Gastrocnemius medialis (tissue), 4 donors: ENCODE results near the gene ROR1. TPM values are rescaled to one million over a fixed set of nuclear protein-coding genes. Genes with fewer than 3 reads are reported as not detected.

Experiments used
- ATAC-seq, 2 donors: fragments of 150-250 bp; one replicate each; pipeline ENCODE4 v1.9.1; 2016
- DNase-seq, 2 donors: peaks; one replicate each; pipeline ENCODE4 v3.0.0-alpha.2; 2019
- H3K27ac ChIP-seq, 4 donors: fragments of 200-600 bp; sonication (generic); 1 replicate in 1 of 4; 2 replicates in 3 of 4; pipeline ENCODE4 v1.5.1; 2016 to 2018; ENCODE audit warnings: mild to moderate bottlenecking in 2 of 4, moderate library complexity in 1 of 4
- H3K27me3 ChIP-seq, 3 donors: fragments of 200-600 bp; sonication (generic) in 2 of 3; 1 replicate in 1 of 3; 2 replicates in 2 of 3; pipeline versions ENCODE4 v1.5.1 to v1.6.0; 2016 to 2019; ENCODE audit warnings: mild to moderate bottlenecking in 1 of 3, moderate library complexity in 1 of 3
- H3K36me3 ChIP-seq, 2 donors: fragments of 200-600 bp; sonication (generic) in 1 of 2; one replicate each; pipeline ENCODE4 v1.5.1; 2017 to 2018
- H3K4me1 ChIP-seq, 2 donors: fragments of 200-600 bp; sonication (generic) in 1 of 2; one replicate each; pipeline ENCODE4 v1.5.1; 2016 to 2017; ENCODE audit warnings: mild to moderate bottlenecking in 2 of 2
- H3K4me3 ChIP-seq, 4 donors: fragments of 200-600 bp; sonication (generic) in 3 of 4; 1 replicate in 1 of 4; 2 replicates in 3 of 4; pipeline ENCODE4 v1.5.1; 2016 to 2019; ENCODE audit warnings: mild to moderate bottlenecking in 2 of 4
- H3K9me3 ChIP-seq, 3 donors: fragments of 200-600 bp; sonication (generic) in 2 of 3; 1 replicate in 1 of 3; 2 replicates in 2 of 3; pipeline ENCODE4 v1.5.1; 2016 to 2019
- POLR2A ChIP-seq, 2 donors: fragments of 450-650 bp; IDR thresholded peaks; one replicate each; pipeline ENCODE4 v1.6.1; 2017; ENCODE audit warnings: antibody characterized with exemption in 2 of 2, mild to moderate bottlenecking in 2 of 2, moderate library complexity in 2 of 2
- in situ Hi-C, 4 donors: fragments of 200-750 bp; cut with MboI; loops; one replicate each; pipeline versions ENCODE4 v1.15.0 to v1.8.0; 2017; ENCODE audit warnings: low sequenced_read_pairs in 4 of 4
- intact Hi-C: fragments of 100-400 bp; cut with DNase I; formaldehyde crosslinking; loops from one replicate; pipeline ENCODE4 v1.15.1; 2023; ENCODE audit warnings: low total_unique reads
- total RNA-seq, 4 donors: library from RNA; depleted of rRNA; stranded (reverse); fragments of >200 nt; gene quantifications; one replicate each; pipeline versions ENCODE4 v1.1.0 to v1.2.3, GENCODE V29; 2016
- TF ChIP-seq, protein P1 (sequence below), 5 experiments: fragments of 450-650 bp in 3 of 5; fragments of 200-600 bp in 2 of 5; sonication (generic) in 2 of 5; IDR thresholded peaks in 4 of 5; conservative IDR thresholded peaks in 1 of 5; 1 replicate in 4 of 5; 2 replicates in 1 of 5; pipeline ENCODE4 v1.5.1; 2016 to 2019; ENCODE audit warnings: antibody characterized with exemption in 5 of 5, mild to moderate bottlenecking in 3 of 5, moderate library complexity in 3 of 5

Gene ROR1
- total RNA-seq, 4 donors from 2014 or later: 2.5 to 4.3 (median 3.6) TPM

- H3K4me1 ChIP-seq: peaks cover 13 to 14% of the 10 kb centered on the region in 2 donors
- in situ Hi-C loops: no loop called here
These were observed 320.1 kb downstream of the ROR1 start for GRCh38 chr1:64093941-64094340.

DNA sequence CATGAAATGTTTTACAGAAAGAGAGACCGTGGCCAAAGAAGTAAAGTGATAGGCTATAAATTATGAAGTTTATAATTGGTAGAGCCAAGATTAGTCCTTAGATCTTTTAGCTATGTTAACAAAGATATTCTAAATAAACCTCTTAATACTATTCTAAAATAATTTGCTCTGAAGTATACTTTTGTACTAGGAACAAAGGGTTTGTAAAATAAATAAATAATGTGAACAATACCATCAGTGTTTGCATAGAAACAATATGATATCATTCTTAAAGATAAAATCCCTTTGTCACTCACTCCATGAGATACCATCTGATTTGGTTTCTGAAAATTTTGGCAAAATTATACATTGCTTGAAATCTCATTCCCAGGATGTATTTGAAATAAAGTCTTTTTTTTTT, 322.0 kb downstream of the ROR1 start:
- no peaks in the 10 kb centered on the region for H3K36me3 ChIP-seq
- H3K27ac ChIP-seq: no peak overlapping the region
- in situ Hi-C loops (no loop called here), intact Hi-C loops (no loop called here)
- H3K4me1 ChIP-seq: peaks cover 13 to 14% of the 10 kb centered on the region in 2 donors
- H3K27me3 ChIP-seq: no peaks in the 10 kb centered on the region
- no peaks in the 10 kb centered on the region for H3K9me3 ChIP-seq
- ATAC-seq: no peak
- DNase-seq: no peak
- no peak overlapping the region for H3K4me3 ChIP-seq
- no peak for TF ChIP-seq POLR2A (IDR thresholded peaks at IDR 0.05)
- TF ChIP-seq, protein P1, sequence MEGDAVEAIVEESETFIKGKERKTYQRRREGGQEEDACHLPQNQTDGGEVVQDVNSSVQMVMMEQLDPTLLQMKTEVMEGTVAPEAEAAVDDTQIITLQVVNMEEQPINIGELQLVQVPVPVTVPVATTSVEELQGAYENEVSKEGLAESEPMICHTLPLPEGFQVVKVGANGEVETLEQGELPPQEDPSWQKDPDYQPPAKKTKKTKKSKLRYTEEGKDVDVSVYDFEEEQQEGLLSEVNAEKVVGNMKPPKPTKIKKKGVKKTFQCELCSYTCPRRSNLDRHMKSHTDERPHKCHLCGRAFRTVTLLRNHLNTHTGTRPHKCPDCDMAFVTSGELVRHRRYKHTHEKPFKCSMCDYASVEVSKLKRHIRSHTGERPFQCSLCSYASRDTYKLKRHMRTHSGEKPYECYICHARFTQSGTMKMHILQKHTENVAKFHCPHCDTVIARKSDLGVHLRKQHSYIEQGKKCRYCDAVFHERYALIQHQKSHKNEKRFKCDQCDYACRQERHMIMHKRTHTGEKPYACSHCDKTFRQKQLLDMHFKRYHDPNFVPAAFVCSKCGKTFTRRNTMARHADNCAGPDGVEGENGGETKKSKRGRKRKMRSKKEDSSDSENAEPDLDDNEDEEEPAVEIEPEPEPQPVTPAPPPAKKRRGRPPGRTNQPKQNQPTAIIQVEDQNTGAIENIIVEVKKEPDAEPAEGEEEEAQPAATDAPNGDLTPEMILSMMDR (IDR thresholded peaks at IDR 0.05 in 4 of 5, conservative IDR thresholded peaks at IDR 0.05 in 1 of 5): no peak

More at GRCh38 chr1:64093941-64094340, 320.1 kb downstream of the ROR1 start:
- intact Hi-C loops: no loop called here
- TF ChIP-seq, protein P1 (IDR thresholded peaks at IDR 0.05 in 4 of 5, conservative IDR thresholded peaks at IDR 0.05 in 1 of 5): no peak
- TF ChIP-seq POLR2A (IDR thresholded peaks at IDR 0.05): no peak
- ATAC-seq (no peak), DNase-seq (no peak)
- Histone ChIP-seq H3K27me3 (no peaks in the 10 kb centered on the region), H3K4me3 (no peak overlapping the region), H3K27ac (no peak overlapping the region), H3K36me3 (no peaks in the 10 kb centered on the region), H3K9me3 (no peaks in the 10 kb centered on the region)

- ATAC-seq: peak; percentile 45 to 58
- in situ Hi-C loops (no loop called here), intact Hi-C loops (no loop called here)
These were observed 324.0 kb downstream of the ROR1 start for GRCh38 chr1:64097859-64098258.

DNA sequence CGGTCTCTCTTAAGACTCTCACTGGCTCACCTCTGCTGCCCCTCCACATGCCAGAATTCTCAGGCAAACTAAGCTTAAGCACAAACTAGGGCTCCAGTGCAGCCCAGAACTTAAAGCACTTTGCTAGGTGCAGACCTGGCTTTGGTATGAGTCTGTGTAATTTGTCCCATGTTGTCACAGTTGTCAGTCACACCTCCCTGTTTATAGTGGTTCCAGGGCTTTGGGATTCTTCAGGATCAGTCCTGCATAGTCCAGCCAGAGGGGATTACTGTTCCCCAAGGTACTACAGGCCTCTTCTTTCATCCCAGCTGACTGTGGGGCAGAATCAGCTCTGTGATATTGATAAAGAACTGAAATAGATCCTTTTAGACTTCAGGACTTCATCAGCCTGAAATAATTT, 324.6 kb downstream of the ROR1 start:
- H3K36me3 ChIP-seq: no peaks in the 10 kb centered on the region
- no peak for TF ChIP-seq POLR2A (IDR thresholded peaks at IDR 0.05)
- TF ChIP-seq, protein P1 (IDR thresholded peaks at IDR 0.05 in 4 of 5, conservative IDR thresholded peaks at IDR 0.05 in 1 of 5): no peak
- no peak overlapping the region for H3K4me3 ChIP-seq
- H3K9me3 ChIP-seq: no peaks in the 10 kb centered on the region
- in situ Hi-C loops (no loop called here), intact Hi-C loops (no loop called here)
- H3K27ac ChIP-seq: peak overlapping the region in 1 of 4 donors; percentile 7
- ATAC-seq (no peak), DNase-seq (no peak)
- H3K4me1 ChIP-seq: peaks cover 13 to 14% of the 10 kb centered on the region in 2 donors
- H3K27me3 ChIP-seq: no peaks in the 10 kb centered on the region

More at GRCh38 chr1:64097859-64098258, 324.0 kb downstream of the ROR1 start:
- no peaks in the 10 kb centered on the region for H3K9me3 ChIP-seq
- H3K4me3 ChIP-seq: no peak overlapping the region
- no peak for DNase-seq
- H3K27ac ChIP-seq: peak overlapping the region in 1 of 4 donors; percentile 7
- H3K4me1 ChIP-seq: peaks cover 13 to 14% of the 10 kb centered on the region in 2 donors
- H3K36me3 ChIP-seq: no peaks in the 10 kb centered on the region
- TF ChIP-seq, protein P1 (IDR thresholded peaks at IDR 0.05 in 4 of 5, conservative IDR thresholded peaks at IDR 0.05 in 1 of 5): no peak
- no peak for TF ChIP-seq POLR2A (IDR thresholded peaks at IDR 0.05)
- no peaks in the 10 kb centered on the region for H3K27me3 ChIP-seq
